Astrocyte (in vitro differentiated cells and primary cell): ENCODE measurements around the gene CELSR3. TPM values are rescaled to one million over a fixed set of nuclear protein-coding genes. Genes with fewer than 3 reads are reported as not detected.

Source experiments
- DNase-seq: peaks from one replicate; pipeline ENCODE4 v3.0.0-alpha.2; 2010; ENCODE audit warnings: low read depth
- FAIRE-seq: peaks from 2 replicates; lab custom pipeline; 2011; peaks lifted over from hg19 to GRCh38; lab: Jason Lieb, UNC
- H2AFZ ChIP-seq: 2 replicates; pipeline ENCODE4 v1.6.0; 2012; ENCODE audit warnings: low read depth, low read length, inconsistent platforms
- H3K27ac ChIP-seq: 2 replicates; pipeline ENCODE4 v1.5.1; 2011; ENCODE audit warnings: low read depth, low read length, inconsistent platforms
- H3K27me3 ChIP-seq: 2 replicates; pipeline ENCODE4 v1.6.0; 2011; ENCODE audit warnings: low read length, inconsistent platforms; ENCODE audit not compliant: insufficient read depth
- H3K36me3 ChIP-seq: 2 replicates; pipeline ENCODE4 v1.5.1; 2011; ENCODE audit warnings: low read length, inconsistent platforms; ENCODE audit not compliant: insufficient read depth
- H3K4me1 ChIP-seq: 2 replicates; pipeline ENCODE4 v1.5.1; 2011; ENCODE audit warnings: low read length, inconsistent platforms; ENCODE audit not compliant: insufficient read depth
- H3K4me2 ChIP-seq: 2 replicates; pipeline ENCODE4 v1.6.0; 2012; ENCODE audit warnings: low read length, inconsistent platforms
- H3K4me3 ChIP-seq: 2 replicates; pipeline ENCODE4 v1.5.1; 2011; ENCODE audit warnings: low read depth, mild to moderate bottlenecking, low read length, inconsistent platforms; ENCODE audit not compliant: insufficient read depth
- H3K79me2 ChIP-seq: 2 replicates; pipeline ENCODE4 v1.6.0; 2012; ENCODE audit warnings: mild to moderate bottlenecking, low read length, inconsistent platforms; ENCODE audit not compliant: insufficient read depth
- H3K9ac ChIP-seq: 2 replicates; pipeline ENCODE4 v1.6.0; 2012; ENCODE audit warnings: mild to moderate bottlenecking, low read length, inconsistent platforms
- H3K9me3 ChIP-seq: 2 replicates; pipeline ENCODE4 v1.5.1; 2012; ENCODE audit warnings: low read depth, mild to moderate bottlenecking, low read length, inconsistent platforms; ENCODE audit not compliant: insufficient read depth
- H4K20me1 ChIP-seq: 2 replicates; pipeline ENCODE4 v1.6.0; 2012; ENCODE audit warnings: low read length, inconsistent platforms; ENCODE audit not compliant: insufficient read depth
- H3K27ac Mint-ChIP-seq: one replicate; pipeline ENCODE4 v1.8.0; 2021; ENCODE audit warnings: mild to moderate bottlenecking, mixed read lengths; ENCODE audit not compliant: unreplicated experiment
- H3K27me3 Mint-ChIP-seq: one replicate; pipeline ENCODE4 v1.8.0; 2021; ENCODE audit warnings: low read depth, mixed read lengths; ENCODE audit not compliant: unreplicated experiment
- H3K36me3 Mint-ChIP-seq: one replicate; pipeline ENCODE4 v1.8.0; 2021; ENCODE audit warnings: low read depth, mixed read lengths; ENCODE audit not compliant: unreplicated experiment
- H3K4me1 Mint-ChIP-seq: one replicate; pipeline ENCODE4 v1.8.0; 2021; ENCODE audit warnings: low read depth, mixed read lengths; ENCODE audit not compliant: unreplicated experiment
- H3K4me3 Mint-ChIP-seq: one replicate; pipeline ENCODE4 v1.8.0; 2021; ENCODE audit warnings: mild to moderate bottlenecking, moderate library complexity, mixed read lengths; ENCODE audit not compliant: unreplicated experiment
- H3K9me3 Mint-ChIP-seq: one replicate; pipeline ENCODE4 v1.8.0; 2021; ENCODE audit warnings: mild to moderate bottlenecking, mixed read lengths; ENCODE audit not compliant: unreplicated experiment
- EZH2 ChIP-seq: IDR thresholded peaks from 2 replicates; pipeline ENCODE4 v1.6.1; 2012; ENCODE audit warnings: mild to moderate bottlenecking, low read length, inconsistent platforms; ENCODE audit not compliant: insufficient read depth
- total RNA-seq: library from RNA; stranded (reverse); gene quantifications from 2 replicates; pipeline ENCODE4 v1.2.1, GENCODE V29; 2021
- TF ChIP-seq, protein P1 (sequence below): IDR thresholded peaks from 2 replicates; pipeline ENCODE4 v1.5.1; 2011; ENCODE audit warnings: low read depth, mild to moderate bottlenecking, inconsistent platforms, low read length, moderate library complexity; ENCODE audit not compliant: insufficient read depth

The CELSR3 gene
- total RNA-seq, 1 donor from 2014 or later: 8.6 TPM

DNA sequence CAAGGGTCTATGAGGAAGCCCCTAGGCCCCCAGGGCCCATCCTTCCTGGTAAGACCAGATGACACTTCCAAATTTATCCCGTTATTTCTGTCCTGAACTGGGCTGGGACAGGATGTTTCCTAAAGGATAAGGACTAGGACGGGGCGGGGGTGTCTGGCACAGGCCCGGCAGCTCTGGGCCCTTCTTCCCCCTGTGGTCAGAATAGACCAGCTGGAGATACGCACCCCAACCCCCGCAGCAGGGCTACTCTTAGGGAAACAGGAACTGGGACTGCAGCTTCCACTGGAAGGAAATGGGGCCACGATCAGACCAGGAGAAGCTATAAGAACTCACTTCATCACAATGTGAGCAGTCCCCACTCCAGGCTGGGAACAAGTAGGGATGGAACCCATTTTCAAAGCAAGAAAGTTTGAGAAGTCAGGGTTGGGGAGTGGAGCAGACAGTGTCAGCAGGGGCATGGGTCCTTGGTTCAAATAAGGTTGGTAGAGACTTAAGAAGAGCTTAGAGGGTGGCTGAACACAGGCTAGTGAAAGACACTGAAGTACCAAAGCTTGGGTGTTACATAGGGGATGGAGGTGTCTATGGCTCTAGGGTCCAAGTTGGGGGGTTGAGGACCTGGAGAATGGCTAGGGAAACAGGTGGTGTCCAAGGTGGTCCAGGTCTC, 21.9 kb upstream of the CELSR3 start:
- H3K9ac ChIP-seq: no peak overlapping the region
- H3K4me1 Mint-ChIP-seq: peaks cover 17% of the 10 kb centered on the region
- no peak for DNase-seq
- H3K4me3 Mint-ChIP-seq: peak overlapping the region; percentile 86
- peak overlapping the region; percentile 71 for H3K27ac Mint-ChIP-seq
- peak overlapping the region; percentile 88 for H3K4me2 ChIP-seq
- H3K27me3 ChIP-seq: no peaks in the 10 kb centered on the region
- TF ChIP-seq EZH2: no peak
- TF ChIP-seq, protein P1, sequence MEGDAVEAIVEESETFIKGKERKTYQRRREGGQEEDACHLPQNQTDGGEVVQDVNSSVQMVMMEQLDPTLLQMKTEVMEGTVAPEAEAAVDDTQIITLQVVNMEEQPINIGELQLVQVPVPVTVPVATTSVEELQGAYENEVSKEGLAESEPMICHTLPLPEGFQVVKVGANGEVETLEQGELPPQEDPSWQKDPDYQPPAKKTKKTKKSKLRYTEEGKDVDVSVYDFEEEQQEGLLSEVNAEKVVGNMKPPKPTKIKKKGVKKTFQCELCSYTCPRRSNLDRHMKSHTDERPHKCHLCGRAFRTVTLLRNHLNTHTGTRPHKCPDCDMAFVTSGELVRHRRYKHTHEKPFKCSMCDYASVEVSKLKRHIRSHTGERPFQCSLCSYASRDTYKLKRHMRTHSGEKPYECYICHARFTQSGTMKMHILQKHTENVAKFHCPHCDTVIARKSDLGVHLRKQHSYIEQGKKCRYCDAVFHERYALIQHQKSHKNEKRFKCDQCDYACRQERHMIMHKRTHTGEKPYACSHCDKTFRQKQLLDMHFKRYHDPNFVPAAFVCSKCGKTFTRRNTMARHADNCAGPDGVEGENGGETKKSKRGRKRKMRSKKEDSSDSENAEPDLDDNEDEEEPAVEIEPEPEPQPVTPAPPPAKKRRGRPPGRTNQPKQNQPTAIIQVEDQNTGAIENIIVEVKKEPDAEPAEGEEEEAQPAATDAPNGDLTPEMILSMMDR: no peak
- no peaks in the 10 kb centered on the region for H3K9me3 ChIP-seq
- peaks cover 49% of the 10 kb centered on the region for H4K20me1 ChIP-seq
- FAIRE-seq: no peak
- no peak overlapping the region for H2AFZ ChIP-seq
- peaks cover 29% of the 10 kb centered on the region for H3K4me1 ChIP-seq
- H3K27me3 Mint-ChIP-seq: no peaks in the 10 kb centered on the region
- H3K36me3 Mint-ChIP-seq: peaks cover 24% of the 10 kb centered on the region
- H3K27ac ChIP-seq: no peak overlapping the region
- H3K36me3 ChIP-seq: peaks cover 33% of the 10 kb centered on the region
- no peak overlapping the region for H3K4me3 ChIP-seq
- no peaks in the 10 kb centered on the region for H3K9me3 Mint-ChIP-seq
- peaks cover 24% of the 10 kb centered on the region for H3K79me2 ChIP-seq

DNA sequence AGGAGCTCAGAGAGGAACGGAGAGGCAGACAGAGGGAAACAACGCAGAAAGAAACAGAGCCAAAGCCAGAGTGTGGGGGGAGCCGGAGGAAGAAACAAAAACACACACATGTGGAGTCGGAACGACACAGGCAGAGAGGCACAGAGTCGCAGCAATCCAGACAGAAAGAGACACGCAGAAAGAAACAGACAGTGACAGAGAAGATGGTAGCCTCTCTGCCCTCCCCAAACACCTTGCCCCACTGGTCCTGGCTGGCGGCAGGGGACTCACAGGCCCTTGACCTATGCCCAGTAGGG, 21.3 kb upstream of the CELSR3 start:
- peaks cover 17% of the 10 kb centered on the region for H3K4me1 Mint-ChIP-seq

DNA sequence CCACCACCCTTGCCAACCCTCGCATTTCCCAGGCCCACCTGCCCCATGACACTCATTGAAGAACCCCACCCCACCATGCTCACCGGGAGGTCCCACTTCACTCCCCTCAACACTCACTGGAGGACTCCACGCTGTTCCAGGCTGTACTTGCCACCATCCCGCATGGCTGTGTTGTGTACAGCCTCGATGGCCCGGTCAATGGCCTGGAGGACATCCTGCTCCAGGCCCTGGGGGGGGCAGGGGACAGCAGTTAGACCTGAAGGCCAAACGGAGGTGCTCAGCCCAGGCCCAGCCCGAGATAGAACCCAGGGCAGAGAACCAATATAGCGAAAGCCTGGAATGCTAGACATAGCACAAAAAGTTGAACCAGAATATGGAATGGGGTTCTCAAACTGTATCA, 20.1 kb upstream of the CELSR3 start:
- Mint-ChIP-seq H3K9me3 (no peaks in the 10 kb centered on the region), H3K36me3 (peaks cover 34% of the 10 kb centered on the region), H3K27me3 (no peaks in the 10 kb centered on the region), H3K27ac (no peak overlapping the region), H3K4me1 (peaks cover 17% of the 10 kb centered on the region), H3K4me3 (no peak overlapping the region)
- peaks cover 30% of the 10 kb centered on the region for H4K20me1 ChIP-seq
- TF ChIP-seq, protein P1: no peak
- no peak for TF ChIP-seq EZH2
- FAIRE-seq: no peak
- DNase-seq: no peak
- no peak overlapping the region for H3K27ac ChIP-seq
- H3K4me1 ChIP-seq: peaks cover 29% of the 10 kb centered on the region
- H3K79me2 ChIP-seq: peaks cover 8% of the 10 kb centered on the region
- no peak overlapping the region for H3K9ac ChIP-seq
- H3K9me3 ChIP-seq: no peaks in the 10 kb centered on the region
- H3K36me3 ChIP-seq: peaks cover 20% of the 10 kb centered on the region
- no peak overlapping the region for H3K4me2 ChIP-seq
- H2AFZ ChIP-seq: no peak overlapping the region
- H3K4me3 ChIP-seq: no peak overlapping the region
- no peaks in the 10 kb centered on the region for H3K27me3 ChIP-seq

More for the DNA sequence above, 21.3 kb upstream of the CELSR3 start:
- no peak for DNase-seq
- no peak overlapping the region for H3K27ac Mint-ChIP-seq
- H3K79me2 ChIP-seq: peaks cover 19% of the 10 kb centered on the region
- H3K36me3 ChIP-seq: peaks cover 31% of the 10 kb centered on the region
- peak overlapping the region; percentile 21 for H3K9ac ChIP-seq
- TF ChIP-seq, protein P1: no peak
- no peak for TF ChIP-seq EZH2
- no peak overlapping the region for H3K4me3 ChIP-seq
- H3K9me3 ChIP-seq: no peaks in the 10 kb centered on the region
- H3K4me1 ChIP-seq: peaks cover 29% of the 10 kb centered on the region
- H3K27me3 Mint-ChIP-seq: no peaks in the 10 kb centered on the region
- peaks cover 25% of the 10 kb centered on the region for H3K36me3 Mint-ChIP-seq
- H2AFZ ChIP-seq: no peak overlapping the region
- peak overlapping the region; percentile 88 for H3K4me2 ChIP-seq
- H3K27ac ChIP-seq: no peak overlapping the region
- no peaks in the 10 kb centered on the region for H3K27me3 ChIP-seq
- H4K20me1 ChIP-seq: peaks cover 42% of the 10 kb centered on the region
- no peak for FAIRE-seq
- peak overlapping the region; percentile 71 for H3K4me3 Mint-ChIP-seq
- no peaks in the 10 kb centered on the region for H3K9me3 Mint-ChIP-seq
